ENCODE data around the gene SVEP1.

DNA sequence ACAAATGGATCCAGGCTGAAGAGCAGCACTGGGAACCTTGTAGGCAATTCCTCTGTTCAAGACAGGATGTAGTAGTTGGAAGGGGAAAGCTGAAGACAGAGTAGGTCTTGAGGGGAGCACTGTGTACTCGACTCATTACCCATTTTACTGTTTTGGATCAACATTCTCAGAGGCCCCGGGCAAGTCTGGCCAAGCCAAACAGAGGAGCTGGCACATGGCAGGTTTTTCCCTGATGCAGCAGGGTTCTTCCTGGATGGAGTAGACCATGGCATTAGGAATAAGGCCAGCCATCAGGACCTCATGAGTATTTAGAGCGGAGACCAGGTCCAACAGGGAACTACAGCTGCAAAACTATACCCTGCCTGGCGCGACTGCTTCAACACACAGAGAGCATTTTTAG lies 4.4 kb downstream of the SVEP1 start:
- TF ChIP-seq, protein P1, sequence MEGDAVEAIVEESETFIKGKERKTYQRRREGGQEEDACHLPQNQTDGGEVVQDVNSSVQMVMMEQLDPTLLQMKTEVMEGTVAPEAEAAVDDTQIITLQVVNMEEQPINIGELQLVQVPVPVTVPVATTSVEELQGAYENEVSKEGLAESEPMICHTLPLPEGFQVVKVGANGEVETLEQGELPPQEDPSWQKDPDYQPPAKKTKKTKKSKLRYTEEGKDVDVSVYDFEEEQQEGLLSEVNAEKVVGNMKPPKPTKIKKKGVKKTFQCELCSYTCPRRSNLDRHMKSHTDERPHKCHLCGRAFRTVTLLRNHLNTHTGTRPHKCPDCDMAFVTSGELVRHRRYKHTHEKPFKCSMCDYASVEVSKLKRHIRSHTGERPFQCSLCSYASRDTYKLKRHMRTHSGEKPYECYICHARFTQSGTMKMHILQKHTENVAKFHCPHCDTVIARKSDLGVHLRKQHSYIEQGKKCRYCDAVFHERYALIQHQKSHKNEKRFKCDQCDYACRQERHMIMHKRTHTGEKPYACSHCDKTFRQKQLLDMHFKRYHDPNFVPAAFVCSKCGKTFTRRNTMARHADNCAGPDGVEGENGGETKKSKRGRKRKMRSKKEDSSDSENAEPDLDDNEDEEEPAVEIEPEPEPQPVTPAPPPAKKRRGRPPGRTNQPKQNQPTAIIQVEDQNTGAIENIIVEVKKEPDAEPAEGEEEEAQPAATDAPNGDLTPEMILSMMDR (tag by site-specific recombination; IDR thresholded peaks at IDR 0.05): no peak
- TF ChIP-seq SP2 (tag by site-specific recombination; IDR thresholded peaks at IDR 0.05): no peak
